KMS-11 (cell line): ENCODE results near the gene CRYGA.

ENCODE experiments used
- H2AFZ ChIP-seq: fragments of 200-600 bp; sonication (generic); 2 replicates; pipeline ENCODE4 v1.6.1; 2016; ENCODE audit warnings: antibody characterized with exemption, mixed run types, low read depth
- H3K27ac ChIP-seq: fragments of 200-600 bp; sonication (generic); 2 replicates; pipeline ENCODE4 v1.6.1; 2016; ENCODE audit warnings: mild to moderate bottlenecking, mixed run types
- H3K27me3 ChIP-seq: fragments of 200-600 bp; sonication (generic); 2 replicates; pipeline ENCODE4 v1.6.1; 2017; ENCODE audit warnings: mild to moderate bottlenecking, low read depth, mixed run types, moderate library complexity; ENCODE audit not compliant: insufficient read depth
- H3K36me3 ChIP-seq: fragments of 200-600 bp; sonication (generic); 2 replicates; pipeline ENCODE4 v1.6.1; 2017; ENCODE audit warnings: mild to moderate bottlenecking, mixed run types; ENCODE audit not compliant: insufficient read depth
- H3K4me1 ChIP-seq: fragments of 200-600 bp; sonication (generic); 2 replicates; pipeline ENCODE4 v1.6.1; 2016; ENCODE audit warnings: mild to moderate bottlenecking, low read depth, mixed run types; ENCODE audit not compliant: poor library complexity, severe bottlenecking
- H3K4me2 ChIP-seq: fragments of 200-600 bp; sonication (generic); 2 replicates; pipeline ENCODE4 v1.7.0; 2016; ENCODE audit warnings: mild to moderate bottlenecking, mixed run types
- H3K4me3 ChIP-seq: fragments of 200-600 bp; sonication (generic); IDR thresholded peaks from 2 replicates; pipeline ENCODE4 v1.6.1; 2017; ENCODE audit warnings: low read depth, low read length, mixed read lengths; ENCODE audit not compliant: insufficient read depth
- H3K79me2 ChIP-seq: fragments of 200-600 bp; sonication (generic); 2 replicates; pipeline ENCODE4 v1.6.1; 2016; ENCODE audit warnings: low read depth, mixed run types; ENCODE audit not compliant: insufficient read depth
- H3K9ac ChIP-seq: fragments of 200-600 bp; sonication (generic); 2 replicates; pipeline ENCODE4 v1.6.1; 2016; ENCODE audit warnings: mild to moderate bottlenecking, mixed run types
- H4K20me1 ChIP-seq: fragments of 200-600 bp; sonication (generic); 2 replicates; pipeline ENCODE4 v1.6.1; 2016; ENCODE audit warnings: mild to moderate bottlenecking, mixed run types; ENCODE audit not compliant: insufficient read depth
- CTCF ChIP-seq: fragments of 200-600 bp; sonication (generic); conservative IDR thresholded peaks from 2 replicates; pipeline ENCODE4 v1.6.1; 2017; ENCODE audit warnings: low read depth, mild to moderate bottlenecking, antibody characterized with exemption, low read length, moderate library complexity, mixed read lengths

Gene CRYGA

GRCh38 chr2:208189069-208189809 is 25.9 kb upstream of the CRYGA start:
- H3K27me3 ChIP-seq: no peaks in the 10 kb centered on the region
- no peak for TF ChIP-seq CTCF
- H3K27ac ChIP-seq: no peak overlapping the region
- no peak overlapping the region for H3K9ac ChIP-seq
- no peak overlapping the region for H3K4me3 ChIP-seq
- H3K4me1 ChIP-seq: no peaks in the 10 kb centered on the region
- no peaks in the 10 kb centered on the region for H3K36me3 ChIP-seq
- no peak overlapping the region for H3K4me2 ChIP-seq
- no peaks in the 10 kb centered on the region for H3K79me2 ChIP-seq
- no peaks in the 10 kb centered on the region for H4K20me1 ChIP-seq
- no peak overlapping the region for H2AFZ ChIP-seq

GRCh38 chr2:208186893-208187292 is 23.5 kb upstream of the CRYGA start:
- H4K20me1 ChIP-seq: no peaks in the 10 kb centered on the region
- no peaks in the 10 kb centered on the region for H3K36me3 ChIP-seq
- no peak overlapping the region for H2AFZ ChIP-seq
- H3K79me2 ChIP-seq: no peaks in the 10 kb centered on the region
- H3K27ac ChIP-seq: no peak overlapping the region
- TF ChIP-seq CTCF: no peak
- no peak overlapping the region for H3K9ac ChIP-seq
- H3K4me3 ChIP-seq: no peak overlapping the region
- H3K4me2 ChIP-seq: no peak overlapping the region
- no peaks in the 10 kb centered on the region for H3K27me3 ChIP-seq
- H3K4me1 ChIP-seq: no peaks in the 10 kb centered on the region

GRCh38 chr2:208186465-208186864 is 23.1 kb upstream of the CRYGA start:
- Histone ChIP-seq H2AFZ (no peak overlapping the region), H3K36me3 (no peaks in the 10 kb centered on the region), H3K79me2 (no peaks in the 10 kb centered on the region), H3K4me3 (no peak overlapping the region), H3K27ac (no peak overlapping the region), H3K4me2 (no peak overlapping the region), H4K20me1 (no peaks in the 10 kb centered on the region), H3K4me1 (no peaks in the 10 kb centered on the region), H3K9ac (no peak overlapping the region), H3K27me3 (no peaks in the 10 kb centered on the region)
- no peak for TF ChIP-seq CTCF

- Histone ChIP-seq H3K4me2 (no peak overlapping the region), H3K4me1 (no peaks in the 10 kb centered on the region), H3K9ac (no peak overlapping the region), H3K36me3 (no peaks in the 10 kb centered on the region), H4K20me1 (no peaks in the 10 kb centered on the region), H3K27me3 (no peaks in the 10 kb centered on the region), H3K27ac (no peak overlapping the region), H3K79me2 (no peaks in the 10 kb centered on the region), H2AFZ (no peak overlapping the region), H3K4me3 (no peak overlapping the region)
- TF ChIP-seq CTCF: no peak
These were observed 20.8 kb upstream of the CRYGA start for GRCh38 chr2:208183972-208184705.
